Measurements from ENCODE around the gene CIAO2B. TPM values are rescaled to one million over a fixed set of nuclear protein-coding genes. Genes with fewer than 3 reads are reported as not detected.

CIAO2B gene
- total RNA-seq, 1 experiment from 2014 or later, result 119 TPM

GRCh38 chr16:66961914-66962313 lies 27.7 kb upstream of the CIAO2B start:
- intact Hi-C loops (cut with micrococcal nuclease; ENCODE audit: unreplicated experiment), result no loop called here
- H3K27ac Mint-ChIP-seq (ENCODE audit: unreplicated experiment), result no peak overlapping the region
- no TSS peak for BruUV-seq (replicated peaks)
- ChIA-PET POLR2A (no interaction called here), CTCF (no interaction called here)
- H3K4me3 ChIP-seq (ENCODE audit: low read depth, low read length), result no peak overlapping the region
- H3K9me3 ChIP-seq, result no peaks in the 10 kb centered on the region
- DNase-seq, result no peak
- H3K4me3 Mint-ChIP-seq (ENCODE audit: unreplicated experiment), result no peak overlapping the region
- no peaks in the 10 kb centered on the region for H3K4me1 Mint-ChIP-seq (ENCODE audit: low read depth, unreplicated experiment)
- no peaks in the 10 kb centered on the region for H3K36me3 ChIP-seq (ENCODE audit: control insufficient read depth, insufficient read depth, low read length)
- peaks cover 6% of the 10 kb centered on the region for H3K36me3 Mint-ChIP-seq (ENCODE audit: insufficient read depth, unreplicated experiment)
- peaks cover 7% of the 10 kb centered on the region for H3K27me3 Mint-ChIP-seq (ENCODE audit: insufficient read depth, unreplicated experiment)
- H3K27me3 ChIP-seq (replicated peaks; ENCODE audit: control insufficient read depth, insufficient read depth, low read length), result no peaks in the 10 kb centered on the region
- no peak for TF ChIP-seq CTCF (IDR thresholded peaks at IDR 0.05; ENCODE audit: insufficient read depth in 1 of 2, low read depth in 1 of 2, low read length in 1 of 2, severe bottlenecking in 1 of 2, unreplicated experiment in 1 of 2)
- H3K4me1 ChIP-seq, result no peaks in the 10 kb centered on the region
- H3K9me3 Mint-ChIP-seq (ENCODE audit: unreplicated experiment), result no peaks in the 10 kb centered on the region

DNA sequence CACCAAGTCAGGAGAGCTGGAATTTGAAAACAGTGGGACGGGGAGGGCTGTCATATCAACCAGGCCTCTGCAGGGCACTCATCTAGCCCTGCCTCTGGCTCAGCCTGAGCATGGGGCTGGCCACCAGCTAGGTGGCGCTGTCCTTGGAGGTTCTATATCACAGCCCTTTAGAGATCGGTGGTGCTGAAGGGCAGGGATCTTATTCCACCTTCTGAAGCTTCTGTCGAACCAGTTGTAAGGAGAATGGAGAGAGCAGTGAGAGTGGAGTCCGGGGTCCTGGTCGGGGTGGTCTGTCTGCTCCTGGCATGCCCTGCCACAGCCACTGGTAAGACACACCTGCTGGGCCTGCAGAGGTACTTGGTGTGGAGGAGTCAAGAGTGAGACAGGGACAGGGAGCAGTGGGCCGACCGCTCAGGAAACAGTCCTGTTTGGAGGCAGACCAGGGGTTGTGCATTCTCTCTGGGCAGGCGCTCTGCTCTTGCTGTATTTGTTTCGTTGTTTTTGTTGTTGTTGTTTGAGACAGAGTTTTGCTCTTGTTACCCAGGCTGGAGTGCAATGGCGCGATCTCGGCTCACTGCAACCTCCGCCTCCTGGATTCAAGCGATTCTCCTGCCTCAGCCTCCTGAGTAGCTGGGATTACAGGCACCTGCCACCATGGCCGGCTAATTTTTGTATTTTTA lies 27.0 kb upstream of the CIAO2B start, which contains the start of gene CES3:
Gene CES3 (plus strand): TSS at position 202 of the 680 bp plus-strand sequence. CDS start 42 bp downstream, at position 244.
- no TSS peak for BruUV-seq (replicated peaks)
- H3K27me3 ChIP-seq (replicated peaks; ENCODE audit: control insufficient read depth, insufficient read depth, low read length), result no peaks in the 10 kb centered on the region
- Mint-ChIP-seq H3K27ac (ENCODE audit: unreplicated experiment) (no peak within 1 kb of the TSS), H3K36me3 (ENCODE audit: insufficient read depth, unreplicated experiment) (peaks cover 6% of the 10 kb centered on the region), H3K9me3 (ENCODE audit: unreplicated experiment) (no peaks in the 10 kb centered on the region), H3K4me1 (ENCODE audit: low read depth, unreplicated experiment) (no peaks in the 10 kb centered on the region), H3K27me3 (ENCODE audit: insufficient read depth, unreplicated experiment) (peaks cover 7% of the 10 kb centered on the region), H3K4me3 (ENCODE audit: unreplicated experiment) (peak within 1 kb of the TSS; percentile 9)
- DNase-seq, result peak; percentile 80 to 83
- no peaks in the 10 kb centered on the region for H3K4me1 ChIP-seq
- no peaks in the 10 kb centered on the region for H3K36me3 ChIP-seq (ENCODE audit: control insufficient read depth, insufficient read depth, low read length)
- intact Hi-C loops (cut with micrococcal nuclease; ENCODE audit: unreplicated experiment), result no loop called here
- no peak within 1 kb of the TSS for H3K4me3 ChIP-seq (ENCODE audit: low read depth, low read length)
- POLR2A ChIA-PET, result interaction anchor here (0.5 kb wide), 1 partner anchor 286 kb away, joined by 3 read pairs; no protein-coding TSS in a partner anchor
- peak; percentile 78 to 94 for TF ChIP-seq CTCF (IDR thresholded peaks at IDR 0.05; ENCODE audit: insufficient read depth in 1 of 2, low read depth in 1 of 2, low read length in 1 of 2, severe bottlenecking in 1 of 2, unreplicated experiment in 1 of 2)
- no peaks in the 10 kb centered on the region for H3K9me3 ChIP-seq
- CTCF ChIA-PET, result interaction anchor here (0.6 to 1.6 kb wide), 10 partner anchors 8 to 285 kb away, joined by 3 to 8 read pairs (median 3); partner anchors contain the start of genes B3GNT9 and CDH16

- H3K36me3 ChIP-seq (ENCODE audit: control insufficient read depth, insufficient read depth, low read length), result no peaks in the 10 kb centered on the region
- Mint-ChIP-seq H3K4me1 (ENCODE audit: low read depth, unreplicated experiment) (peaks cover 4% of the 10 kb centered on the region), H3K4me3 (ENCODE audit: unreplicated experiment) (no peak overlapping the region), H3K36me3 (ENCODE audit: insufficient read depth, unreplicated experiment) (peaks cover 6% of the 10 kb centered on the region), H3K27me3 (ENCODE audit: insufficient read depth, unreplicated experiment) (peaks cover 7% of the 10 kb centered on the region), H3K27ac (ENCODE audit: unreplicated experiment) (no peak overlapping the region), H3K9me3 (ENCODE audit: unreplicated experiment) (no peaks in the 10 kb centered on the region)
- ChIA-PET POLR2A (interaction anchor here (0.5 kb wide), 1 partner anchor 287 kb away, joined by 3 read pairs; no protein-coding TSS in a partner anchor), CTCF (interaction anchor here (0.6 to 1.6 kb wide), 5 partner anchors 10 to 195 kb away, joined by 3 to 8 read pairs (median 3); partner anchors contain the start of genes B3GNT9 and CDH16)
- BruUV-seq (replicated peaks), result no TSS peak
- no peaks in the 10 kb centered on the region for H3K4me1 ChIP-seq
- H3K4me3 ChIP-seq (ENCODE audit: low read depth, low read length), result no peak overlapping the region
- H3K27me3 ChIP-seq (replicated peaks; ENCODE audit: control insufficient read depth, insufficient read depth, low read length), result no peaks in the 10 kb centered on the region
- intact Hi-C loops (cut with micrococcal nuclease; ENCODE audit: unreplicated experiment), result no loop called here
- TF ChIP-seq CTCF (IDR thresholded peaks at IDR 0.05; ENCODE audit: insufficient read depth in 1 of 2, low read depth in 1 of 2, low read length in 1 of 2, severe bottlenecking in 1 of 2, unreplicated experiment in 1 of 2), result no peak
- no peak for DNase-seq
- no peaks in the 10 kb centered on the region for H3K9me3 ChIP-seq
Measured at GRCh38 chr16:66960270-66960669, 26.1 kb upstream of the CIAO2B start.

Measured in Caco-2 (cell line).